ENCODE results near the gene POU2F2.

The POU2F2 gene

GRCh38 chr19:42086188-42086736 is 46.0 kb downstream of the POU2F2 start:
- TF ChIP-seq, protein P1, sequence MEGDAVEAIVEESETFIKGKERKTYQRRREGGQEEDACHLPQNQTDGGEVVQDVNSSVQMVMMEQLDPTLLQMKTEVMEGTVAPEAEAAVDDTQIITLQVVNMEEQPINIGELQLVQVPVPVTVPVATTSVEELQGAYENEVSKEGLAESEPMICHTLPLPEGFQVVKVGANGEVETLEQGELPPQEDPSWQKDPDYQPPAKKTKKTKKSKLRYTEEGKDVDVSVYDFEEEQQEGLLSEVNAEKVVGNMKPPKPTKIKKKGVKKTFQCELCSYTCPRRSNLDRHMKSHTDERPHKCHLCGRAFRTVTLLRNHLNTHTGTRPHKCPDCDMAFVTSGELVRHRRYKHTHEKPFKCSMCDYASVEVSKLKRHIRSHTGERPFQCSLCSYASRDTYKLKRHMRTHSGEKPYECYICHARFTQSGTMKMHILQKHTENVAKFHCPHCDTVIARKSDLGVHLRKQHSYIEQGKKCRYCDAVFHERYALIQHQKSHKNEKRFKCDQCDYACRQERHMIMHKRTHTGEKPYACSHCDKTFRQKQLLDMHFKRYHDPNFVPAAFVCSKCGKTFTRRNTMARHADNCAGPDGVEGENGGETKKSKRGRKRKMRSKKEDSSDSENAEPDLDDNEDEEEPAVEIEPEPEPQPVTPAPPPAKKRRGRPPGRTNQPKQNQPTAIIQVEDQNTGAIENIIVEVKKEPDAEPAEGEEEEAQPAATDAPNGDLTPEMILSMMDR (IDR thresholded peaks at IDR 0.05; ENCODE audit: extremely low read depth, missing control alignments): no peak
- no peak for DNase-seq (ENCODE audit: low spot score)

DNA sequence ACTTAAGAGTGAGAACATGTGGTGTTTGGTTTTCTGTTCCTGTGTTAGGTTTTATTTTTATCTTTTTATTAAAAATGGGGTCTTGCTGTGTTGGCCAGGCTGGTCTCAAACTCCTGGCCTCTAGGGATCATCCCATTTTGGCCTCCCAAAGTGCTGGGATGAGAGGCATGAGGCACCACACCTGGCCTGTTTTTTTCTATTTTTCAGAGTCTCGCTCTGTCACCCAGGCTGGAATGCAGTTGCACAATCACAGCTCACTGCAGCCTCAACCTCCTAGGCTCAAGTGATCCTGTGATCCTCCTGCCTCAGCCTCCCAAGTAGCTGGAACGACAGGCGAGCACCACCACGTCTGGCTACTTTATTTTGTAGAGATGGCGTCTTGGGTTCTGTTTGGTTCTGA is 48.7 kb downstream of the POU2F2 start:
- no peak for DNase-seq (ENCODE audit: low spot score)
- TF ChIP-seq, protein P1 (IDR thresholded peaks at IDR 0.05; ENCODE audit: extremely low read depth, missing control alignments): no peak

DNA sequence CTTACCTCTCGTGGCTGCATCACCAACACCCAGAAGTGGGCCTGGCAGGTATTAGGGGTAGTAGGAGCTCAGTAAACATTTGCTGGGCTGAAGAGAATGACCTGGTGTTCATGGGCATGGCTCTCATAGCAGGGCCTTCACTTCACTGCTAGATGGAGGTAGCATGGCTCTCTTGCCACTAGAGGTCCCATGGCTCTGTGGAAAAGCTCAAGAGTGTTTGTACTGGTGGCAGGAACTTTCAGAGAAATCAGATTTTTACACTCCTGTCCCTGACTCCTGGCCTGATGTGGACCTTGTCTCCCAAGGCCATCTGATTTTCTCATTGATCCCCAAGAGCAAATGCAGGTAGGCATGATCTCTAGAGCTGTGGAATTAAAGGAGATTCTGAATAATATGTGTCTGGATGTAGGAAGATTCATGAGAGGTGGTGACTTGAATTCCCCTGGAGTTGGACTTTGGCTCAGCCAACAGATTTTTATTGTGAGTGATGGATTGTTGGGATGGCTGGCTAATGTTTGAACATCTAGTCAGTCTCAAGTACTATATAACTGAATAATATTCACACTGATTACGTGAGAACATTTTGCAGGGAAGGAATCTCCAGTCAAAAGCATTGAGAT is 50.6 kb downstream of the POU2F2 start:
- TF ChIP-seq, protein P1 (IDR thresholded peaks at IDR 0.05; ENCODE audit: extremely low read depth, missing control alignments): no peak
- DNase-seq (ENCODE audit: low spot score): peak; percentile 64

GRCh38 chr19:42080764-42081375 is 51.4 kb downstream of the POU2F2 start:
- no peak for DNase-seq (ENCODE audit: low spot score)
- TF ChIP-seq, protein P1 (IDR thresholded peaks at IDR 0.05; ENCODE audit: extremely low read depth, missing control alignments): no peak

- TF ChIP-seq, protein P1 (IDR thresholded peaks at IDR 0.05; ENCODE audit: extremely low read depth, missing control alignments): no peak
- no peak for DNase-seq (ENCODE audit: low spot score)
These were observed 52.1 kb downstream of the POU2F2 start for GRCh38 chr19:42079886-42080763.

- DNase-seq (ENCODE audit: low spot score): no peak
- TF ChIP-seq, protein P1 (IDR thresholded peaks at IDR 0.05; ENCODE audit: extremely low read depth, missing control alignments): no peak
These were observed 53.0 kb downstream of the POU2F2 start for GRCh38 chr19:42079276-42079669.

Data from GM20000 (cell line).